ENCODE data around the gene CYP2S1. TPM values are rescaled to one million over a fixed set of nuclear protein-coding genes. Genes with fewer than 3 reads are reported as not detected.
"Not testable (repeated sequence)": the region's sequence is repeated elsewhere in the genome, so short reads cannot be mapped to it uniquely, and the experiment has no call there.

CYP2S1 gene
- not detected in 3 replicates for total RNA-seq
- long read RNA-seq: 0 reads

- Mint-ChIP-seq H3K4me3 (ENCODE audit: unreplicated experiment) (peak within 1 kb of the TSS; percentile 2), H3K27ac (ENCODE audit: unreplicated experiment) (no peak within 1 kb of the TSS), H3K27me3 (ENCODE audit: low read depth) (peaks cover 37% of the 10 kb centered on the region), H3K36me3 (ENCODE audit: low read depth) (no peaks in the 10 kb centered on the region), H3K9me3 (ENCODE audit: low read depth) (no peaks in the 10 kb centered on the region), H3K4me1 (ENCODE audit: low read depth) (peaks cover 14% of the 10 kb centered on the region)
- no peak for DNase-seq (ENCODE audit: low spot score)
- no peak for TF ChIP-seq CTCF (IDR thresholded peaks at IDR 0.05)
These were observed at the start of gene CYP2S1 for GRCh38 chr19:41192574-41193429. Gene CYP2S1 (plus strand): TSS chr19:41193219. CDS start chr19:41193265, 46 bp downstream.

- peaks cover 23% of the 10 kb centered on the region for H3K27me3 Mint-ChIP-seq (ENCODE audit: low read depth)
- no peak for DNase-seq (ENCODE audit: low spot score)
- no peaks in the 10 kb centered on the region for H3K36me3 Mint-ChIP-seq (ENCODE audit: low read depth)
- H3K27ac Mint-ChIP-seq (ENCODE audit: unreplicated experiment): no peak overlapping the region
- peak; percentile 86 for TF ChIP-seq CTCF (IDR thresholded peaks at IDR 0.05)
- H3K9me3 Mint-ChIP-seq (ENCODE audit: low read depth): peaks cover 5% of the 10 kb centered on the region
- H3K4me1 Mint-ChIP-seq (ENCODE audit: low read depth): no peaks in the 10 kb centered on the region
- no peak overlapping the region for H3K4me3 Mint-ChIP-seq (ENCODE audit: unreplicated experiment)
These were observed 48.6 kb upstream of the CYP2S1 start for GRCh38 chr19:41144403-41144802.

- H3K36me3 Mint-ChIP-seq (ENCODE audit: low read depth): no peaks in the 10 kb centered on the region
- no peaks in the 10 kb centered on the region for H3K4me1 Mint-ChIP-seq (ENCODE audit: low read depth)
These were observed 43.2 kb upstream of the CYP2S1 start for GRCh38 chr19:41149831-41150230.

GRCh38 chr19:41150986-41151385 lies 42.0 kb upstream of the CYP2S1 start:
- H3K4me3 Mint-ChIP-seq (ENCODE audit: unreplicated experiment); H3K4me1 Mint-ChIP-seq (ENCODE audit: low read depth); H3K36me3 Mint-ChIP-seq (ENCODE audit: low read depth); H3K27ac Mint-ChIP-seq (ENCODE audit: unreplicated experiment); DNase-seq (ENCODE audit: low spot score); H3K9me3 Mint-ChIP-seq (ENCODE audit: low read depth): not testable (repeated sequence)
- H3K27me3 Mint-ChIP-seq (ENCODE audit: low read depth): peaks cover 24% of the 10 kb centered on the region

More at GRCh38 chr19:41149831-41150230, 43.2 kb upstream of the CYP2S1 start:
- no peak for DNase-seq (ENCODE audit: low spot score)
- H3K27ac Mint-ChIP-seq (ENCODE audit: unreplicated experiment): no peak overlapping the region
- H3K9me3 Mint-ChIP-seq (ENCODE audit: low read depth): no peaks in the 10 kb centered on the region
- no peak overlapping the region for H3K4me3 Mint-ChIP-seq (ENCODE audit: unreplicated experiment)
- H3K27me3 Mint-ChIP-seq (ENCODE audit: low read depth): peaks cover 24% of the 10 kb centered on the region
- no peak for TF ChIP-seq CTCF (IDR thresholded peaks at IDR 0.05)

GRCh38 chr19:41154060-41154459 lies 39.0 kb upstream of the CYP2S1 start:
- H3K4me1 Mint-ChIP-seq (ENCODE audit: low read depth): no peaks in the 10 kb centered on the region

More at GRCh38 chr19:41154060-41154459, 39.0 kb upstream of the CYP2S1 start:
- no peak overlapping the region for H3K4me3 Mint-ChIP-seq (ENCODE audit: unreplicated experiment)
- H3K9me3 Mint-ChIP-seq (ENCODE audit: low read depth): peaks cover 6% of the 10 kb centered on the region
- no peaks in the 10 kb centered on the region for H3K36me3 Mint-ChIP-seq (ENCODE audit: low read depth)
- no peak for DNase-seq (ENCODE audit: low spot score)
- no peak overlapping the region for H3K27ac Mint-ChIP-seq (ENCODE audit: unreplicated experiment)
- H3K27me3 Mint-ChIP-seq (ENCODE audit: low read depth): peaks cover 13% of the 10 kb centered on the region
- no peak for TF ChIP-seq CTCF (IDR thresholded peaks at IDR 0.05)

Measured in chondrocyte (in vitro differentiated cells).